Effector CD8-positive, alpha-beta T cell (primary cell): Measurements from ENCODE around the gene SLC12A9.

Source experiments
- DNase-seq: peaks from one replicate; lab custom pipeline; 2025; lab: John Stamatoyannopoulos, UW

The SLC12A9 gene

DNA sequence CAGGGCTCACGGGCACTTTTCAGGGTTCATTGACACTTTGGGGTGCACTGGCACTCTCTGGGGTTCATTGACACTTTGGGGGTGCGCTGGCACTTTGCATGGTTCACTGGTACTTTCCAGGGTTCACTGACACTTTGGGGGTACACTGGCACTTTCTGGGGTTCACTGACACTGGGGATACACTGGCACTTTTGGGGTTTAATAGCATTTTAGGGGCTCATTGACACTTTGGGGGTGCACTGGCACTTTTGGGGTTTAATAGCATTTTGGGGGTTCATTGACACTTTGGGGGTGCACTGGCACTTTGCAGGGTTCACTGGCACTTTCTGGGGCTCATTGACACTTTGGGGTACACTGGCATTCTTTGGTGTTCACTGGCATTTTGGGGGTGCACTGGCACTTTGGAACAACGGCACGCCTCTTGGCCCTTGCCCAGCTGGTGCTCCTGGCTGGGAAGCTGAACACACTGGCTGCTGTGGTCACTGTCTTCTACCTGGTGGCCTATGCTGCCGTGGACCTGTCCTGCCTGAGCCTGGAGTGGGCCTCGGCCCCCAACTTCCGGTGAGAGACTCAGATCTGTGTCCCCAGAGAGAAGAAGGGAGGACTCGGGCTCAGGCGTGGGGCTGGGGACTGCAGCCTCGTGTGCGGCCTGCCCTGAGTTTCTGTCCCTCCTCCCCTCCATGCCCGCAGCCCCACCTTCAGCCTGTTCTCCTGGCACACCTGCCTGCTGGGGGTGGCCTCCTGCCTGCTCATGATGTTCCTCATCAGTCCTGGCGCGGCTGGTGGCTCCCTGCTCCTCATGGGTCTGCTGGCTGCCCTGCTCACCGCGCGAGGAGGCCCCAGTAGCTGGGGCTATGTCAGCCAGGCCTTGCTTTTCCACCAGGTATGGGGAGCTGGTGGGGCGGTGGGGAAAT, 8.4 kb downstream of the SLC12A9 start:
- no peak for DNase-seq

DNA sequence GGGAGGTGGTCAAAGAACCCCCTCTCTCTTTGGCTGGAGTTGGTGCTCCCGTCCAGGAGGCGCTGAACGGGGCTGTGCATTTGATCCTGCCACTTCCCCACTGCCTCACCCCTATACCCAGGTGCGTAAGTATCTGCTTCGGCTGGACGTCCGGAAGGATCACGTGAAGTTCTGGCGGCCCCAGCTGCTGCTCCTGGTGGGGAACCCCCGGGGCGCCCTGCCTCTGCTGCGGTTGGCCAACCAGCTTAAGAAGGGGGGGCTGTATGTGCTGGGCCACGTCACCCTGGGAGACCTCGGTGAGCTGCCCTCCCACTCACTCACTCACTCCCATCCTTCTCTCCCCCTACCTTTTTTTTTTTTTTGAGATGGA, 9.1 kb downstream of the SLC12A9 start:
- no peak for DNase-seq

DNA sequence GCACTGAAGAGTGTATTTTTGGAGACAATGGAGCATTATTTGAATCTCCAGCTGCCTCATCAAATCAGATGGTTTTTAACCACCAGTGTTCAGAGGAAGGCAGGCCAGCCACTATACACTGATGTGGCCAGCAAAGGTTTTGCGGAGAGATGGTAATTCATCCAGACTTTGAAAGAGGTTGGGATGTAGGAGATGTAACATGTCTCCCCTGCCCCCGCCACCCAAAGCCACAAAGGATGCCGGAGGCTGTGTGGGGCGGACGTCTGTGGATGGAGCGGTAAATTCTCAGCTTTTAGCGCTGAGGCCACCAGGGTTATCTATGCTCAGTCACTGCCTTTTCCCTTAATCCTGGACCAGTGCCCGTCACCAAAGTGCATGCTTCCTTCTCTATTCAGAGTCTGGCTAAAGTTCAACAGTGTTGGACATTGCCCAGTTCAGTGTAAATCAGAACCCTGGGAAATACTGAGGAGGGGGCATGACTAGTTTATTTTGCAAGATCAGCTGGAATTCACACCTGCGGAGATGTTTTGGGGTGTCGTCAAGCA, 11.0 kb downstream of the SLC12A9 start:
- DNase-seq = no peak

DNA sequence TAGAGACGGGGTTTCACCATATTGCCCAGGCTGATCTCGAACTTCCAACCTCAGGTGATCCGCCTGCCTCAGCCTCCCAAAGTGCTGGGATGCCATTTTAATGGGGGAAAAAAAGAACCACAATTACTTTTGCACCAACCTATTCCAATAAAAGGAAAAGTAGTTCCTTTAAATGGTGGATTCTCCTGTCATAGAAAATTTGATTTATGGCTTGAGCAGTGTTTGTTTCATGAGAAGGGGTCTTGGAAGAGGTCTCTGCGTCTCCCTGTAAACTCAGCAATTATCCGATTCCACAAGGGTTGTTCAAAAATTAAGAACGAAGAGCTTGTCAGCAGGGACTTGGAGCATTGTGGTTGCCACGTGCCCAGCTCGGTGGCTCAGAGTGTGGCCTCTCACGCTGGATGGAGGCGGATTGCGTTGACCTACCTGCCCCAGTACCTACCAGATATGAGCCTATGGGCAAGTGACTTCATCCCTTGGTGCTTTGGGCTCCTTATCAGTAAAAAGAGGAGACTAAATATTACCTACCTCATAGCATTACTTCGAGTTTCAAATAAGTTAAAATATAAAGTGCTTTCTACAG, 11.8 kb downstream of the SLC12A9 start:
- DNase-seq = no peak

DNA sequence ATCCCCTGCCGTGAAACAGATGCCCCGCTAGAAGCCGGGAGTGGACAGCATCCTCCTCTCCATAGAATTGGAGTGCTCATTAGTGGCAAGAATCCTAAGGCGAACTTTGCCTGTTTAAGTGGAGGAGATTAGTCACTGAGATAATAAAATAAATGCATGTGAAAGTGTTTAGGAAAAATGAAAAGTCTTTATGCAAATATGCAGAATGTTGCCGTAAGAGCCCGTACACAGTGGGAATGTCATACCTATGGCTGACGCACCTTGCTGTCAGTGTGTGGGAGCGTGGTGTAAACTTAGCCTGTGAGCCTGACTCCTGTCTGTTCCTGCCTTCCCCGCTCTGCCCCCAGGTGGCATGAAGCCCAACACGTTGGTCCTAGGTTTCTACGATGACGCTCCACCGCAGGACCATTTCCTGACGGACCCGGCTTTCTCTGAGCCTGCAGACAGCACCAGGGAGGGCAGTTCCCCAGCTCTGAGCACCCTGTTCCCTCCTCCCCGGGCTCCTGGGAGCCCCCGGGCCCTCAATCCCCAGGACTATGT, 12.9 kb downstream of the SLC12A9 start:
- DNase-seq = no peak

DNA sequence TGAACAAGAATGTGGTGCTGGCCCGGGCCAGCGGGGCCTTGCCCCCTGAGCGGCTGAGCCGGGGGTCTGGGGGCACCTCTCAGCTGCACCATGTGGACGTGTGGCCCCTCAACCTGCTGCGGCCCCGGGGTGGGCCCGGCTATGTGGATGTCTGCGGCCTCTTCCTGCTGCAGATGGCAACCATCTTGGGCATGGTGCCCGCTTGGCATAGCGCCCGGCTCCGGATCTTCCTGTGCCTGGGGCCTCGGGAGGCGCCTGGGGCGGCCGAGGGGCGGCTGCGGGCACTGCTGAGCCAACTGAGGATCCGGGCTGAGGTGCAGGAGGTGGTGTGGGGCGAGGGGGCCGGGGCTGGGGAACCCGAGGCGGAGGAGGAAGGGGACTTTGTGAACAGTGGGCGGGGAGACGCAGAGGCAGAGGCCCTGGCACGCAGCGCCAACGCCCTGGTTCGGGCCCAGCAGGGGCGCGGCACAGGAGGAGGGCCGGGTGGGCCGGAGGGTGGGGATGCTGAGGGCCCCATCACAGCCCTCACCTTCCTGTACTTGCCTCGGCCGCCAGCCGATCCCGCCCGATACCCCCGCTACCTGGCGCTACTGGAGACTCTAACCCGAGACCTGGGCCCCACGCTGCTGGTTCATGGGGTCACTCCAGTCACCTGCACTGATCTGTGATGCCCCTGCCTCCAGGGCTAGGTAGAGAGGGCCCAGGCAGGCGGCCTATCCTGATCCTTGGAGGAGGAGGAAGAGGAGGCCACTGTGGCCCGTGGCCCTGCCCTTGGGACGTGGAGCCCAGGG, 13.6 kb downstream of the SLC12A9 start:
- peak; percentile 26 for DNase-seq

DNA sequence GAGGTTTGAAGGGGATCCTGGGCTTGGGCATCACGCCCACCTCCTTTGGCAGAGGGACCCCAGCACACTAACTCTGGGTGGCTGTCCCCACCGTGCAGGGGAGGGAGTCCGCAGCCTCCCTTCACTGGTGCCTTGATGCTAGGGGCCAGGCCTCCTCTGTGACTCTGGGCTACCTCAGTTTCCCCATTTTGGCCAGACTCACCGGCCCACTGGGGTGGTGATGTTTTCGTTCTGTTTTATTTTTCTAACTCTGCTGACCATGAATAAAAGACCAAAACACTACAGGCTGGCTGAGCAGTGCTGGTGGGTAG, 14.2 kb downstream of the SLC12A9 start:
- no peak for DNase-seq

DNA sequence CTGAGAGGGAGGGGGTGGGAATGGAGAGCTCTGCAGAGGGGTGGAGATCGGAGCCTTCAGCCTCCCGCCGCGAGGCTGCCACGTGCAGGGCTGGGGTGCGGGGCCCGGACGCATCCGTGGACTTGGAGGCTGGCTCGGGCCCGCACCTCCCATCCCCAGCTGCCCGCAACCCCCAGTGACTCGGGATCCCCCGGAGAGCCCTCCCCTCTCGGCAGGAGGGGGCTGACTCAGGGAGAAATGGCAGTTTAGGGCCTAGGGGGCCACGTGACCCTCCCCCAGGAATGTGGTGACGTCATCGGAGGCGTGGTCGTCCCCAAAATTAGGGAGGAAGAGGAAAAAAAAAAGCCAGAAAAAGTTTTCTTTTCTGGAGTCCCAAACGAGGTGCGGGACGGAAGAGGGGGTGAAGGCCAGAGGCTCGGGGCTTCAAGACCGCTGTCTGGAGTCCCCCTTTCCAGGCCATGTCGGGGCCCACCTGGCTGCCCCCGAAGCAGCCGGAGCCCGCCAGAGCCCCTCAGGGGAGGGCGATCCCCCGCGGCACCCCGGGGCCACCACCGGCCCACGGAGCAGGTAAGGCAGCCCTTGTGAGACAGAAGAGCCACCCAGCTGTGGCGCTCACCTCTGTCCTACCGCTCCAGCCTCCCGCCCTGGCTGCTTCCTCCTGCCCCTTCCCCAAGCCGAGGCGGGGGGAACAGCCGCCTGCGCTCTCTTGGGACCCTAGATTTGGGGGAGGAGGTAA, 14.7 kb downstream of the SLC12A9 start, which contains the start of gene TRIP6:
Gene TRIP6 (plus strand): TSS at position 348 of the 736 bp plus-strand sequence. CDS start 111 bp downstream, at position 459.
- peak; percentile 31 for DNase-seq

DNA sequence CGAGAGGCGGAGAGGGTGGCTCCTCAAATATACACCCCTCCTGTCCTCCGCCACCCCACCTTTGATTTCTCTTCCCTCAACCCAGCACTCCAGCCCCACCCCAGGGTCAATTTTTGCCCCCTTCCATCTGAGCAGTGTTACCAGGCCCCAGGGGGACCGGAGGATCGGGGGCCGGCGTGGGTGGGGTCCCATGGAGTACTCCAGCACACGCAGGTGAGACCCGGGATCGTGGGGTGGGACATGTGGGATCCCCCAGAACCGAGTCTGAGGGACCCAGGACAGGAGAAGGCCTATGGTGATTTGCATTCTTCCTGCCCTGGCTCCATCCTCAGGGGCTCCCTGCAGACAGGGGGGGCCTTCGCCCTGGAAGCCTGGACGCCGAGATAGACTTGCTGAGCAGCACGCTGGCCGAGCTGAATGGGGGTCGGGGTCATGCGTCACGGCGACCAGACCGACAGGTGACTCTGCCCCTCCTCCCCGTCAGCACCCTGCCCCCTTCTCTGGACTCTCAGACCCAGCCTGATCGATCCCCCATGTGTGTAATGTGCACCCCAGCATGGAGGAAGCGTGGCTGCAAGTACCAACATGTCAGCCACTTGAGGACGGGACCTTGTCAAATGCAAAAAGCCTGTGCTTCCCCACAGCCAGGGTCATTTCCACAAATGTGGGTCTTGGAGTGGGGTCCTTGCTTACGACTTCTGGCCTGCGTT, 15.4 kb downstream of the SLC12A9 start:
- no peak for DNase-seq

DNA sequence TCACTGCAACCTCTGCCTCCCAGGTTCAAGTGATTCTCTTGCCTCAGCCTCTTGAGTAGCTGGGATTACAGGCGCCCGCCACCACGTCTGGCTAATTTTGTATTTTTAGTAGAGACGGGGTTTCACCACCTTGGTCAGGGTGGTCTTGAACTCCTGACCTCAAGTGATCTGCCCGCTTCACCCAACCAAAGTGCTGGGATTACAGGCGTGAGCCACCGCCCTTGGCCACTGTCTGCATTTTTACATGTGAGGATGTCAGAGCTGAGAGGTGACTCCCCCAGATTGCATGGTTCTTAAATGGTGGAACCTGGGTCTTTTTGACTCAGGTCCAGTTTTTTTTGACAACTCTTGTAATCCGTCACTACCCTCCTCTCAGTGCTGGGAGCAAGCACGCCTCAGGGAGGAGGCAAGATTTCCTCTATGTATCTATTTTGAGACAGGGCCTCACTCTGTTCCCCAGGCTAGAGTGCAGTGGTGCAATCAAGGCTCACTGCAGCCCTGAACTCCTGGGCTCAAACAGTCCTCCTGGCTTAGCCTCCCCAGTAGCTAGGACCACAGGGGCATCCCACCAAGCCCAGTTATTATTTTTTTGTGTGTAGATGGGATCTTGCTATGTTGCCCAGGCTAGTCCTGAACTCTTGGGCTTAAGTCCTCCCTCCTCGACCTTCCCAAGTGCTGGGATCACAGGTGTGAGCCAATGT, 21.2 kb downstream of the SLC12A9 start:
- DNase-seq = no peak

DNA sequence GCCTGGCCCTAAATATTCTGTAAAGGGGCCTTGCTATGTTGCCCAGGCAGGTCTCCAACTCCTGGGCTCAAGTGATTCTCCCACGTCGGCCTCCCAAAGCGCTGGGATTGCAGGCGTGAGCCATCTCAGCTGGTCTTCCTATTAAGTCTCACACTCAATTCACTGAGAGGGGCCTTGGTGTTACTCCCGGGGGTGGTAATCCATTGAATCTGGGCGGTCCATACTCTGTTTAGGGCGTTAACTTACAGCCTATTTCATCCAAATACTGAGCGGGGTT, 21.7 kb downstream of the SLC12A9 start:
- DNase-seq = no peak

DNA sequence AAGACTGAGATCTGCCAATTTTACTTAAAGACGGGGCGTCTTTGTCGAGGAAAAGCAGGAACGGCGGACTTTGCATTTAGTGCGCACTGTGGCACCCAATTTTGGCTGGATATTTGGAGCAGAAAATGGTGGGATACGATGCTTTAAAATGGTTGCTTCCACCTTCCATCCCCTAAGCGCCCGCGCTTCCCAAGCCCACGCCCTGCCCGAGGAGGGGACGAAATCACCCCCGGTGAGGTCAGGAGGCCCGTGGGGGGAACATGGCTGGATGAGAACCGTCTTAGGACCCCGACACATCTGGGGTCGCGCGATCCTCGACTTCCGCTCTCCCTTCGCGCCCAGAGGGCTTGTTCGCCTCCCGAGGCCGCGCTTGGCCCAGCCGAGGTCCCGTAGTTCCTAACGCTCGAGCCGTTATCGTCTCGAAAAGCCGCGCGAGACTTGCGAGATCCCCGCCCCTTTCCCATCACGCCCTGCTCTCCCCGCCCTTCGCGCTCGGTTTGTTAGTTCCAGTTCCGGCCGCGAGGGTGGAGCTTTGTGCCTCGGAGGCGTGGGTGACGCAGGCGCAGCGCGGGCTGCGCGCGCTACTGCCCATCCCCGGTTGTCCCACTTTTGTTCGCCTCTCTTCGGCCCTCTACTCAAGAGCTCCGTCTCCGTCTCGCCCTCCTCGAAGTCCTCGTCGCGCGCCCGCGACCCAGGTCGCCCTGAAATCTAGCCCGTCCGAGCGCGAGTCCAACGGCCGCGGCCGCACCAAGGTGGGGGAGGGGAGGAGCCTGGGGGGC, 22.3 kb downstream of the SLC12A9 start, which contains the start of gene SRRT:
Gene SRRT (plus strand): TSS at position 527 of the 779 bp plus-strand sequence. CDS start 488 bp downstream, outside the sequence.
- DNase-seq = peak; percentile 98

DNA sequence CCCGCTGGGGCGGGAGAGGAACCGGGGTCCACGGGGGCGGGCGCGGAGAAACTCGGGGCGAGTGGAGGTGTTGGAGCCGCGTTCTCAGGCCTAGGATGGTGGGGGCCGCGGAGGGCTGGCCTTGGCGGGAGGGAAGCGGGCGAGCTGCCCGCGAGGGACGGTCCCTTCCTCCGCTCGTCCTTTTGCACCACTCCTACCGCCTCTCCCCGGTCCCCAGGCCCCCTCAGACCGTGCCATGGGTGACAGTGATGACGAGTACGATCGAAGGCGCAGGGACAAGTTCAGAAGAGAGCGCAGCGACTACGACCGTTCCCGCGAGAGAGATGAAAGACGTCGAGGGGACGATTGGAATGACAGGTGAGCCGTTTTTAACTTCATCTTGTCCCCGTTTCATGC, 22.8 kb downstream of the SLC12A9 start:
- peak; percentile 22 for DNase-seq

DNA sequence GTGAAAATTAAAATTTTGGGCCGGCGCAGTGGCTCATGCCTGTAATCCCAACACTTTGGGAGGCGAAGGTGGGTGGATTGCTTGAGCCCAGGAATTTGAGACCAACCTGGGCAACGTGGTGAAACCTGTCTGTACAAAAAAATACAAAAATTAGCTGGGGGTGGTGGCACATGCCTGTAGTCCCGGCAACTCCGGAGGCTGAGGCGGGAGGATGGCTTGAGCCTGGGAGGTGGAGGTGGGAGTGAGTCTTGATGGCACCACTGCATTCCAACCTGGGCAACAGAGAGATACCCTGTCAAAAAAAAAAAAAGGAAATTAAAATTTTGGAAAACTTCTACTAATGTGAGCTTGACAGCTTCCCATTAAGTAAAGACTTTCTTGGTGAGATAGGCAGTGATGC, 25.5 kb downstream of the SLC12A9 start:
- no peak for DNase-seq

DNA sequence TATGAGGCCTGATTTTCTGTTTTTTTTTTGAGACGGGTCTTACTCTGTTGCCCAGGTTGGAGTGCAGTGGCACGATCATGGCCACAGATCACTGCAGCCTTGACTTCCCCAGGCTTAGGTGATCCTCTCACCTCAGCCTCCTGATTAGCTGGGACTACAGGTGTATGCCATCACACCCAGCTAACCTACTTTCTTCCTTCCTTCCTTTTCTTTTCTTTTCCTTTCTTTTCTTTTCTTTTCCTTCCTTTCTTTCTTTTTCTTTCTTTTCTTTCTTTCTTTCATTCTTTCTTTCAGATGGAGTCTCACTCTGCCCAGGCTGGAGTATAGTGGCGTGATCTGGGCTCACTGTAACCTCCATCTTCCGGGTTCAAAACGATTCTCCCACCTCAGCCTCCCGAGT, 26.2 kb downstream of the SLC12A9 start:
- DNase-seq = no peak

DNA sequence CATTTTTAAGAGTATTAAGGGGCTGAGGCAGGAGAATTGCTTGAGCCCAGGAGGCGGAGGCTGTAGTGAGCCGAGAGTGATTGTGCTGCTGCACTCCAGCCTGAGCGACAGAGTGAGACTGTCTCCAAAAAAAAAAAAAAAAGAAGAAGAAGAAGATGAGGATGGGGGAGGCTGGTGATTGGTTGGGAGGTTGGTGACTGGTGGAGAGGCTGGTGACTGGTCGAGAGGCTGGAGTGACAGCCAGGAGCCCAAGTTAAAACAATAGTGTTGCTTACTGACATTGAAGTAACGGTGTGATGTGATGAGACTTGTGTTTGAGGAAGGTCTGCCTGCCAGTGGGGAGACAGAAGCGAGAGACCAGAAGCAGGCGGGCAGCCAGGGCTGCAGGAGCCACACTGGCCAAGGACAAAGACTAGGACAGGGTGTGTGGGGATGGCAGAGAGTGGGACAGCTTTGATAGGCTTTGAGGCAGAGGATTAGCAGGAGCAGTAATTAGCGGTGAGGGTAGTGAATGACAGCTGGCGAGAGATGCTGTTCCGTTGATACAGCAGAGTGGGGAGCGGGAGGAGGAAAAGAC, 27.3 kb downstream of the SLC12A9 start:
- no peak for DNase-seq

DNA sequence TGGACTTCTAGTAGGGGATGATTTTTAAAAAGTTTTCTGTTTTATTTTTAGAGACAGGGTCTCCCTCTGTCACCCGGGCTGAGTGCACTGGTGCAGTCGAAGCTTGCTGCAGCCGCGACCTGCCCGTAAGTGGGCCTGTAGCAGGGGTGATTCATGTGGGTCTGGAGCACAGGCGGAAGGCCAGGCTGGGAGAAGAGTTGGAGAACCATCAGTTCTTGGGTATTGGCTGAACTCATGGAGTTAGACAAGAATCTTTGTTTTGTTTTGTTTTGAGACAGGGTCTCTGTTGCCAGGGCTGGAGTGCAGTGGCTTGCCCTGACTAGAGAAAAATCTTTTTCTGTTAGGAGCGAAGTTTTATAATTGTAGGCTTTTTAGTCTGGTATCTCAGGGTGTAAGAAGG, 28.1 kb downstream of the SLC12A9 start:
- DNase-seq = no peak

DNA sequence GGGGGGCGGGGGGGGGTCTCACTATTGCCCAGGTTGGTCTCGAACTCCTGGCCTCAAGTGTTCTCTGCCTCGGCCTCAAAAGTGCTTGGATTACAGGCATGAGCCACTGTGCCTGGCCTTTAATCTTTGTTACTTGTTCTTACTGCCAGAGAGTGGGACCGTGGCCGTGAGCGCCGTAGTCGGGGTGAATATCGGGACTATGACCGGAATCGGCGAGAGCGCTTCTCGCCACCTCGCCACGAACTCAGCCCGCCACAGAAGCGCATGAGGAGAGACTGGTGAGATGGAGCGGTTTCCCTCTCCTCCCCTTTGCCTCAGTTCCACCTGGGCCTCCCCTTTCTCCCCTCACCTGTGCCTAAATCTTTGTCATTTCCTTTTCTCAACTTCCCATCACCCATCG, 28.6 kb downstream of the SLC12A9 start:
- no peak for DNase-seq

DNA sequence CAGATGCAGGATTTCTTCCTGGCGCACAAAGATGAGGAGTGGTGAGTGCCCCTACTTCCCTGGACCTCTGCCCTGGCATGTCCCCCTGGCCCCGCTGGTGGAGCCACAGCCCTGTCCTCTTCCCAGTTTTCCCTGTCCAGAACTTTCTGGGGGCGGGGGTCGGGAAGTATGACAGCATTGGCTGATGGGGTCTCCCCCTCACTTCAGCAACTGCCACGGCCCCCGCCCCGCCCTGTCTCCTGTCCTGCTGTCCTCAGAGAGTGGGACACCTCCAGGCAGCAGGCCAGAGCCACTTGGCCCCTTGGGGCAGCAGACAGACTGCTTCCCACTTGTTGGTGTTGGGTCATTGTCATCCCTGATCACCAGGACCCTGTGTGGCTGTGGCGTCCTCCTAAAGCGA, 29.7 kb downstream of the SLC12A9 start:
- no peak for DNase-seq
